ENCODE data around the gene HOXD4.
A peak's percentile ranks its signal among the peaks of the same experiment; 100 is the strongest.

Gene HOXD4

GRCh38 chr2:176170602-176171305, 19.4 kb downstream of the HOXD4 start:
- DNase-seq (ENCODE audit: low spot score) = no peak

GRCh38 chr2:176171351-176172006, 20.1 kb downstream of the HOXD4 start:
- peak; percentile 49 for DNase-seq (ENCODE audit: low spot score)

- peak; percentile 26 for DNase-seq (ENCODE audit: low spot score)
These were observed 20.9 kb downstream of the HOXD4 start for GRCh38 chr2:176172007-176172894.

- DNase-seq (ENCODE audit: low spot score) = no peak
These were observed 21.7 kb downstream of the HOXD4 start for GRCh38 chr2:176172895-176173566.

- no peak for DNase-seq (ENCODE audit: low spot score)
These were observed 22.4 kb downstream of the HOXD4 start for GRCh38 chr2:176173567-176174381.

GRCh38 chr2:176174382-176174823, 23.1 kb downstream of the HOXD4 start:
- peak; percentile 70 for DNase-seq (ENCODE audit: low spot score)

- DNase-seq (ENCODE audit: low spot score) = peak; percentile 51
These were observed 23.7 kb downstream of the HOXD4 start for GRCh38 chr2:176174824-176175708.

GRCh38 chr2:176175709-176176607, 24.6 kb downstream of the HOXD4 start:
- no peak for DNase-seq (ENCODE audit: low spot score)

GRCh38 chr2:176177580-176178037, 26.3 kb downstream of the HOXD4 start:
- no peak for DNase-seq (ENCODE audit: low spot score)

- DNase-seq (ENCODE audit: low spot score) = peak; percentile 66
These were observed 26.8 kb downstream of the HOXD4 start for GRCh38 chr2:176178038-176178756.

GRCh38 chr2:176178757-176179295, 27.5 kb downstream of the HOXD4 start:
- DNase-seq (ENCODE audit: low spot score) = peak; percentile 54

- no peak for DNase-seq (ENCODE audit: low spot score)
These were observed 30.2 kb downstream of the HOXD4 start for GRCh38 chr2:176181551-176181950.

GRCh38 chr2:176182671-176183070, 31.3 kb downstream of the HOXD4 start:
- peak; percentile 48 for DNase-seq (ENCODE audit: low spot score)

- no peak for DNase-seq (ENCODE audit: low spot score)
These were observed 33.4 kb downstream of the HOXD4 start for GRCh38 chr2:176184749-176185148.

GRCh38 chr2:176186024-176186423, 34.7 kb downstream of the HOXD4 start:
- no peak for DNase-seq (ENCODE audit: low spot score)

- peak; percentile 34 for DNase-seq (ENCODE audit: low spot score)
These were observed 36.0 kb downstream of the HOXD4 start for GRCh38 chr2:176187200-176187898.
